Panc1 (cell line): Measurements from ENCODE around the gene RIOK1. TPM values are rescaled to one million over a fixed set of nuclear protein-coding genes. Genes with fewer than 3 reads are reported as not detected.

Source experiments
- ATAC-seq: fragments of 200-7000 bp; cut with Tn5 transposase; 2 replicates; pipeline ENCODE4 v1.9.1; 2020; ENCODE audit warnings: mild to moderate bottlenecking, moderate library complexity
- BruUV-seq: library from RNA; stranded (reverse); fragments of 400-500 nt; replicated peaks from 2 replicates; lab custom pipeline; 2021; lab: Mats Ljungman, UMichigan
- CTCF ChIA-PET: fragments of 300-600 bp; sonication (Branson Sonifier 250); formaldehyde crosslinking; loops from one replicate; lab custom pipeline; 2022; ENCODE audit warnings: antibody characterized with exemption; lab: Charles Lee
- POLR2A ChIA-PET: fragments of 300-600 bp; sonication (Branson Sonifier 250); formaldehyde crosslinking; loops from one replicate; lab custom pipeline; 2022; ENCODE audit warnings: antibody characterized with exemption; lab: Charles Lee
- DNase-seq: peaks from one replicate; pipeline ENCODE4 v3.0.0-alpha.2; 2010; ENCODE audit warnings: low read depth, low spot score
- H3K27ac ChIP-seq: 2 replicates; pipeline ENCODE4 v1.5.1; 2011; ENCODE audit warnings: mild to moderate bottlenecking, low read length, inconsistent platforms
- H3K27me3 ChIP-seq: fragments of 200-500 bp; sonication (Bioruptor generic); 2 replicates; pipeline ENCODE4 v1.6.0; 2014; ENCODE audit warnings: low read length, inconsistent platforms; ENCODE audit not compliant: control insufficient read depth, insufficient read depth
- H3K36me3 ChIP-seq: fragments of 200-500 bp; sonication (Bioruptor generic); 2 replicates; pipeline ENCODE4 v1.5.1; 2014; ENCODE audit warnings: inconsistent platforms, mild to moderate bottlenecking, low read length, moderate library complexity; ENCODE audit not compliant: control insufficient read depth, insufficient read depth
- H3K4me1 ChIP-seq: 2 replicates; pipeline ENCODE4 v1.5.1; 2011; ENCODE audit warnings: inconsistent platforms, mild to moderate bottlenecking, low read length, moderate library complexity; ENCODE audit not compliant: control insufficient read depth, insufficient read depth
- H3K4me3 ChIP-seq, 2 experiments: 2 replicates each; pipeline ENCODE4 v1.5.1; 2011 to 2012; ENCODE audit warnings: low read depth in 2 of 2, low read length in 2 of 2, mild to moderate bottlenecking in 2 of 2, inconsistent platforms in 1 of 2, moderate library complexity in 1 of 2
- H3K9me3 ChIP-seq: fragments of 200-500 bp; sonication (Bioruptor generic); 2 replicates; pipeline ENCODE4 v1.5.1; 2014; ENCODE audit warnings: low read depth, mild to moderate bottlenecking, inconsistent platforms, low read length, moderate library complexity; ENCODE audit not compliant: control insufficient read depth, insufficient read depth
- POLR2AphosphoS5 ChIP-seq: IDR thresholded peaks from 2 replicates; pipeline ENCODE4 v1.6.1; 2012; ENCODE audit warnings: mild to moderate bottlenecking, low read depth, low read length, moderate library complexity
- REST ChIP-seq, 2 experiments: IDR thresholded peaks; 2 replicates each; pipeline ENCODE4 v1.6.1; 2011 to 2012; ENCODE audit warnings: low read depth in 2 of 2, control low read depth in 1 of 2, low read length in 1 of 2, mild to moderate bottlenecking in 1 of 2, moderate library complexity in 1 of 2; ENCODE audit not compliant: insufficient read depth in 1 of 2
- SIN3A ChIP-seq: IDR thresholded peaks from 2 replicates; pipeline ENCODE4 v1.6.1; 2012; ENCODE audit warnings: low read depth, mild to moderate bottlenecking, low read length, moderate library complexity, borderline replicate concordance; ENCODE audit not compliant: insufficient read depth
- TCF7L2 ChIP-seq: IDR thresholded peaks from 2 replicates; pipeline ENCODE4 v1.6.1; 2011; ENCODE audit warnings: mild to moderate bottlenecking, low read depth, low read length, inconsistent platforms
- in situ Hi-C: cut with HindIII; loops from 2 replicates; pipeline ENCODE4 v1.10.0; 2016; ENCODE audit warnings: low sequenced_read_pairs, low pct_unique_long_range_greater_than_20kb
- intact Hi-C: fragments of 100-400 bp; cut with micrococcal nuclease; formaldehyde crosslinking; loops from one replicate; pipeline ENCODE4 v1.10.0; 2022; ENCODE audit not compliant: unreplicated experiment
- total RNA-seq: library from RNA; stranded (reverse); gene quantifications from one replicate; pipeline ENCODE4 v1.2.1, GENCODE V29; 2021; ENCODE audit not compliant: unreplicated experiment
- TF ChIP-seq, protein P1 (sequence below): fragments of 450-650 bp; IDR thresholded peaks from 2 replicates; pipeline ENCODE4 v1.5.1; 2017; ENCODE audit warnings: mild to moderate bottlenecking

RIOK1 gene
- total RNA-seq, 1 experiment from 2014 or later, result 30.0 TPM

GRCh38 chr6:7373739-7374138 is 15.9 kb upstream of the RIOK1 start:
- no TSS peak for BruUV-seq
- Histone ChIP-seq H3K27me3 (peaks cover 7% of the 10 kb centered on the region; the same call in 1 of the 2 replicates), H3K4me3 (no peak overlapping the region), H3K27ac (no peak overlapping the region), H3K4me1 (no peaks in the 10 kb centered on the region), H3K36me3 (no peaks in the 10 kb centered on the region), H3K9me3 (no peaks in the 10 kb centered on the region)
- intact Hi-C loops (no loop called here), in situ Hi-C loops (no loop called here)
- no peak for DNase-seq
- no peak for ATAC-seq
- POLR2A ChIA-PET, result no interaction called here
- TF ChIP-seq, protein P1, sequence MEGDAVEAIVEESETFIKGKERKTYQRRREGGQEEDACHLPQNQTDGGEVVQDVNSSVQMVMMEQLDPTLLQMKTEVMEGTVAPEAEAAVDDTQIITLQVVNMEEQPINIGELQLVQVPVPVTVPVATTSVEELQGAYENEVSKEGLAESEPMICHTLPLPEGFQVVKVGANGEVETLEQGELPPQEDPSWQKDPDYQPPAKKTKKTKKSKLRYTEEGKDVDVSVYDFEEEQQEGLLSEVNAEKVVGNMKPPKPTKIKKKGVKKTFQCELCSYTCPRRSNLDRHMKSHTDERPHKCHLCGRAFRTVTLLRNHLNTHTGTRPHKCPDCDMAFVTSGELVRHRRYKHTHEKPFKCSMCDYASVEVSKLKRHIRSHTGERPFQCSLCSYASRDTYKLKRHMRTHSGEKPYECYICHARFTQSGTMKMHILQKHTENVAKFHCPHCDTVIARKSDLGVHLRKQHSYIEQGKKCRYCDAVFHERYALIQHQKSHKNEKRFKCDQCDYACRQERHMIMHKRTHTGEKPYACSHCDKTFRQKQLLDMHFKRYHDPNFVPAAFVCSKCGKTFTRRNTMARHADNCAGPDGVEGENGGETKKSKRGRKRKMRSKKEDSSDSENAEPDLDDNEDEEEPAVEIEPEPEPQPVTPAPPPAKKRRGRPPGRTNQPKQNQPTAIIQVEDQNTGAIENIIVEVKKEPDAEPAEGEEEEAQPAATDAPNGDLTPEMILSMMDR, result no peak
- no peak for TF ChIP-seq SIN3A
- TF ChIP-seq POLR2AphosphoS5, result no peak
- no peak for TF ChIP-seq TCF7L2
- no peak for TF ChIP-seq REST (IDR thresholded peaks at IDR 0.05; ENCODE audit: insufficient read depth in 1 of 2, low read depth in 2 of 2, low read length in 1 of 2)
- CTCF ChIA-PET, result no interaction called here

DNA sequence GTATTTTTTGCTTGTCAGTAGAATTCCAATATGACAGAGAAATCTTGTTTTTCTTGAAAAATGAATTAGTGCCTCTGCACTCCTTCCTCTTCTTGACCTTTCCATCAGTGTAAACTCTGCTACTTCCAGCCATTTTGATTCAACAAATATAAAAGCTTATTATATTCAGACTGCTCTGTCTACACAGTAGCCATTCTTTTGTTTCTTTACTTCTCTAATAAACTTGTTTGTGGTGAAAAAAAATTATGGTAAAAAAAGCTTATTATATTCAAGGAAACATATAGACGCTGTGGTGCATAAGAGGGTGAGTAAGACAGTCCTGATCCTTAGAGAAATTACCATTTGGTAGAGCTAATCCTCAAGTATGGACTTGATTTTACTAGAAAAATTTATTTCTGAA is 11.6 kb upstream of the RIOK1 start:
- TF ChIP-seq SIN3A, result no peak
- TF ChIP-seq, protein P1, result no peak
- TF ChIP-seq POLR2AphosphoS5, result no peak
- TF ChIP-seq REST (IDR thresholded peaks at IDR 0.05; ENCODE audit: insufficient read depth in 1 of 2, low read depth in 2 of 2, low read length in 1 of 2), result no peak
- TF ChIP-seq TCF7L2, result no peak
- Histone ChIP-seq H3K9me3 (no peaks in the 10 kb centered on the region), H3K4me3 (no peak overlapping the region), H3K27me3 (peaks cover 7% of the 10 kb centered on the region; the same call in 1 of the 2 replicates), H3K27ac (no peak overlapping the region), H3K36me3 (no peaks in the 10 kb centered on the region), H3K4me1 (no peaks in the 10 kb centered on the region)
- in situ Hi-C loops, result no loop called here
- POLR2A ChIA-PET, result interaction anchor here (0.8 kb wide), 1 partner anchor 11 kb away, joined by 3 read pairs; no protein-coding TSS in a partner anchor
- intact Hi-C loops, result no loop called here
- no peak for DNase-seq
- no TSS peak for BruUV-seq
- CTCF ChIA-PET, result no interaction called here
- ATAC-seq, result no peak
